Stimulated activated CD4-positive, alpha-beta T cell treated with anti-CD3 and anti-CD28 coated beads, Interleukin-4, amount 100 ng/mL, for 4 hours (primary cell): ENCODE results near the gene RFPL3.
"Not testable (repeated sequence)": the region's sequence is repeated elsewhere in the genome, so short reads cannot be mapped to it uniquely, and the experiment has no call there.

Experiments
- DNase-seq, 2 experiments: peaks; one replicate each; pipeline ENCODE4 v3.0.0-alpha.2; 2020

Gene RFPL3

DNA sequence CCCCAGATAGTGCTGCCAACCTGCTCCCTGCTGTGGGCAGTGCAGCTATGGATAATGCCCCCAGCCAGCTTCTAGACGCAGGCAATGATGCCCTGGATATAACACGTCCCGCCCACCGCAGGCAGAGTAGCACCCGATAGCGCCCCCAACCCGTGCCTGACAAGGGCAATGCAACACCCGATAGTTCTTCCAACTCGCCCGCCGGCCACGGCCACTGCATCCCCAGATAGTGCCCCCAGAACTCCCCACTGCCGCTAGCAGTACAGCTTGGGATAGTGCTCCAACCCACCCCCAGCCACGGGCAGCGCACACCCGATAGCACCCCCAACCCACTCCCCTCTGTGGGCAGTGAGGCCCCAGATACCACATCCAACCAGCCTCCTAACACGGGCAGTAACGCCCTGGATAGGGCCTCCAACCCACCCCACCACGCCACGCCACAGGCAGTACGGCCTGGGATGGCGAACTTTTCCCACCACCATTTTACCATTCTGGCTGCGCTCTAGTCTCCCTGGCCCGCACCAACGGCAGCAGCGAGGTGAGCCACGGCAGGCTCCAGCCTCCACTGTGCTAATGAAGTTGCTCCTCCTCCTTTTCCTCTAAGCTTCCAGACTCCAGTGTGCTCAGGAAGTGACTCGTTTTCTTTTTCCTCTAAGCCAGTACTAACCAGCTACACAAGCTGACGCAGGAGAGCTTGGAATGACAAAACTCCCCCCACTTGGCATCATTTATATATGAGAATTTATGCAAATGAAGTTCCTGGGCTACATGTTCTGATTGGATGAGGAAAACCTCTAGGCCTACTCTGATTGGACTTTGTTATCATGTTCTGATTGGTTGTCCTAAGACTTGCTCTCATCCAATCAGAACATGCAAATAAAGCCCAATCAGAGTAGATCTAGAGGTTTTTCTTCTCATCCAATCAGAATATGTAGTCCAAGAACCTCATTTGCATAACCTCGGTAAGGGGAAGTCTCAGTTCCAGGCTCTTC, 3.0 kb upstream of the RFPL3 start:
- DNase-seq, result no peak

DNA sequence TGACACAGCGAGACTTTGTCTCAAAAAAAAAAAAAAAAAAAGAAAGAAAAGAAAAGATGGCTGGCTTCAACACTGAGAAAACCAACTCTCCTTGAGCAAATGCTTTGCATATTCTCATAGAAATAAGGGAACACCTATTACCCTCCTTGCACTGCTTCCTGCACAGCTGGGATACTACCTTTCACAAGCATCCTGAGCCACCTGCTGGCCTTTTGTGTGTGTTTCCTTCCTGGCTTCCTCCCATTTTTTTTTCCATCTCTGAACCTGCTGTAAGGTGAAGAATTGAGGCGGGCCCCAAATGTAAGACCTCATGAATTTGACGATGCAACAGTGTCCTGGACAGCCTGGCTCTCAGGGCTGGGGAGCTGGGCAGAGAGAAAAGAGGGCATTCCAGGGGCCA, 1.9 kb upstream of the RFPL3 start:
- no peak for DNase-seq

DNA sequence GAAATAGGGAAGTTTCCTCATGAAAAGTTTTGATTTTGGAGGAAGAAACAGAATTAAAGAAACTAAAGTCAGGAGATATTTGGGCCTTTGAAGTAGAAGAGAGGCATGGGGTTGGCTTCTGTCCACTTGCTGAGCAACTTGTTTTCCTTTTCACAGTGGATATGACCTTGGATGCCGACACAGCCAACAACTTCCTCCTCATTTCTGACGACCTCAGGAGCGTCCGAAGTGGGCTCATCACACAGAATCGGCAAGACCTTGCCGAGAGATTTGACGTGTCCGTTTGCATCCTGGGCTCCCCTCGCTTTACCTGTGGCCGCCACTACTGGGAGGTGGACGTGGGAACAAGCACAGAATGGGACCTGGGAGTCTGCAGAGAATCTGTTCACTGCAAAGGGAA, 2.4 kb downstream of the RFPL3 start:
- not testable (repeated sequence) for DNase-seq

DNA sequence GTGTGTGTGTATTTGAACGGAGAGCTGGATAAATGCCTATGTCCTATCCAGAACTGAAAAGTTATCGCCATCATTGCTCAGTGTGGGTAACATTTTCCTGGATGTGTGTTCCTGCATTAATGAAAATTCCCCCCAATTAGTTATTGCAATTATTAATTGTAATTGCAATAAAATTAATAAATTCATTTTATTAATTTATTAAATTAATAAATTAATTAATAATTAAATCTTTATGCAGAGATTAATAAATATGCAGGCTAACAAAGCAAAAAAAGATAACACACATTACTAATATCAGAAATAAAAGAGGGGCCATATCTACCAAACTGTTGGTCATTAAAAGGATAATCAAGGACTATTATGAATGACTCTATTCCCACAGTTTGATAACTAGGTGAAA, 3.6 kb downstream of the RFPL3 start:
- DNase-seq, result no peak

DNA sequence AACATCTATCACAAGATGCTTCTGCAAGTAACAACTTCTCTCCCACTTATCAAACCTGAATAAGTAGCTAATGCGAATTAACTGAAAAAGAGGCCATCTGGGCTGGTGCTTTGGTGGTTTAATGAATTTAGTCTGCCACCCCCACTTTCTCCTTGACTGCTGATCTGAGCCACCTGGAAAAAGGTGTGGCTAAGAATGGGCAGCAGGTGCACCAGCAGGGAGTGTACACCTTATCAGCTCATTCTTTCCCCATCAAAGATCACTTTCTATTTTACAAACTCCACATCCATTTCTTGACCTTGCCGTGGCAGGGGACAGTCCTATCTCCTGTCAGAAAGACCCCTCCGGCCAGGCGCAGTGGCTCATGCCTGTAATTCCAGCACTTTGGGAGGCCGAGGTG, 6.5 kb downstream of the RFPL3 start:
- no peak for DNase-seq

DNA sequence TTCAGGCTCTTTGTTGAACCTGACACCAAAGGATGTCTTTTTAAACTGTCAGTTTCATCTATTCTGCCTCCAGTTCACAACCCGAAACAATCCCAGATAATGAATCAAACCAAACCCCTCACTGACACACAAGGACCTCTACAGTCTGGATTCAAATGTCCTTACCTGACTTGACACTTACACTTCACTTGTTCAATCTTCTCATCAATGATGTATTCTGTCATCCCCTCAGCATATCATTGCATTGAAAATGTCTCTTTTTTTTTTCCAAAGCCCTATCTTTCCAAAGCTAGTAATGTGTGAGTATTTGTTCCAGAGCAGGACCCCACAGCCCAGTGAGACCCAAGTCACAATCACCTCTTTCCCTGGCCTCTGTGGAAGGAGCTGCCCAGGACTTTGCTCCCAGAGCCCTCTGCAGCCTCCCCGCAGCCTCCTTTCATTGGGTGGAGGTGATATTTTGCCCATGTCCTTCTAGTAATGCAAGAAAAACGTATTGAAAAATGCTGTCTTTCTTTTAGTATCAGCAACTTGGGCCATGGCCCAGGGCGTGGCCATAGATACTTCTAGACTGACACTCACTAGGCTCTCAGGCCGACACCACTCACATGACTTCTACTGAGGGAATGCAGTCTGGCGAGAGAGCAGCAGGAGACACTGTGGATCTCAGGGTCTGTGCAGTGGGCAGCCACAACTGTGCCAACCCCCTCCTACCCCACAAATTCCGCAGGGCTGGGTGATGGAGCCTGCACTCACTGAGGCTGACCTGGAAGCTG, 18.2 kb downstream of the RFPL3 start:
- DNase-seq, result no peak

DNA sequence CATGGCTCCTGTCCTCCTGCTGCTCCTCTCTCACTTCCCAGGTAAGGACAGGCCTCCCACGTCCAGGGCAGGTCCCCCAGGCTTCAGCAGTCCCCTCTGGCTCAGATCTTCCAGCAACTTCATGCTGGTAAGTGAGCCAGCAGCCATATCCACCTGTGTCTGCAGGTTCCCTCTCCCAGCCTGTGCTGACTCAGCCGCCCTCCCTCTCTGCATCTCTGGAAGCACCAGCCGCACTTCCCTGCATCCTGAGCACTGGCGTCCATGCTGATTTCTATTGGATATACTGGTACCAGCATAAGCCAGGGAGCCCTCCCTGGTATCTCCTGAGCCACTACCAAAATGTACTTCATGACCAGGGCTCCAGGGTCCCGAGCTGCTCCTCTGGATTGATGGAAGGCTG, 19.0 kb downstream of the RFPL3 start:
- DNase-seq, result no peak

DNA sequence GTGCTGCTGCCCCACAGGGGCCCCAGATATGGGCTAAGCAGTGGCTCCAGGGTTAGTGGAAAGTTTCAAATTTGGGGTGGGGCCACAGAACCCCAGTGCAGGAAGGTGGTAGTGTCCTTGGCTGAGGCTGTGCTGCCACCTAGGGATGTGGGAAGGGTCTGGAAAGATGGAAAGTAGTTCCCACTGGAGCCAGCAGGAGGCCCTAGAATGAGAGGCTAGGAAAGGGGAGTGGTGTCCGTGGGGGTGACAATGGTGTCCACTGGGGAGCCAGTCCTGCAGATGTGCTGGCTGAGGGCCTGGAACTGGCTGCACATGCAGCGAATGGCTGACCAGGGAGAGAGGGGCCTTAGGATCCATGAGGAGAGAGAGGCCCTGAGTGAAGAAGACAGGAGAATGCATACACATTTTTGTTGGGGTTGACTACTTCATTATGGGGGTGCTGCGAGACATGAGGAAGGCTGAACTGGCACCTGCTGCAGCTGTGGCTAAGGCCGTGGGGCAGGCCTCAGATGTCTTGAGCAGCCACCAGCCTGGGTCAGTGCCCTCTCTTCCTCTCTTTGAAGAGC, 21.1 kb downstream of the RFPL3 start:
- no peak for DNase-seq

DNA sequence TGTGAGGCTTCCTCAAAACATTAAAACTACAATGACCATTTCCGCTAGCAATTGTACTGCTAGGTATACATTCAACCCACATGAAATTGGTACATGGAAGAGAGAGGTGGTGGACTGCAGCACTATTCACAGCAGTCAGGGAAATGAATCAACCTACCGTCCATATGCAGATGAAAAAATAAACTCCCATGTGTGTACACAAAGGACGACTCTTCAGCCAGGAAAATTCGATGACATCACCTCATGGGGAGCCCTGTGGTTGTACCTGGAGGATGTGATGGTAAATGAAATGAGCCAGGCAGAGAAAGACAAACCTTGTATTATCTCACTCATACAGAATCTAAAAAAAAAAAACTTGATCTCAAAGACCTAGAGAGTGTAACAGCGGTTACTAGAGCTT, 23.3 kb downstream of the RFPL3 start:
- no peak for DNase-seq

DNA sequence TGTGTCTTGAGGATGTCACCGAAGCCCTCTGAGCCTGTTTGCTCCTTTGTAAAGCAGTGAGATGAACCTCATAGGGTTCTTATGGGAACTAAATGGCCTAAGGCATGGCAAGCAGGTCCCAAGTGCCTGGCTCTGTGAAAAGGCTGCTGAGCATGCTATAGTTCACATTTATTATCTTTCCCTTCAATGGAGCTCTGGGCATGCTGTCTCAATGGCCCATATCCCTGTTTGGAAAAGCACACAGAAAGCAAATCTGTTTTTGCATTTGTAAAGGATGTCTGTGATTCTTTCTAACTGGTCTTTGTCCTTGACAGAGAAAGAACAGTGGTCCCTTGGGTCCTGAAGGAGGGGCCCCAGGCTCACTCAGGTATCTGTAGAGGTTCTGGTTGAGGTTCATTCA, 28.0 kb downstream of the RFPL3 start:
- DNase-seq, result no peak

DNA sequence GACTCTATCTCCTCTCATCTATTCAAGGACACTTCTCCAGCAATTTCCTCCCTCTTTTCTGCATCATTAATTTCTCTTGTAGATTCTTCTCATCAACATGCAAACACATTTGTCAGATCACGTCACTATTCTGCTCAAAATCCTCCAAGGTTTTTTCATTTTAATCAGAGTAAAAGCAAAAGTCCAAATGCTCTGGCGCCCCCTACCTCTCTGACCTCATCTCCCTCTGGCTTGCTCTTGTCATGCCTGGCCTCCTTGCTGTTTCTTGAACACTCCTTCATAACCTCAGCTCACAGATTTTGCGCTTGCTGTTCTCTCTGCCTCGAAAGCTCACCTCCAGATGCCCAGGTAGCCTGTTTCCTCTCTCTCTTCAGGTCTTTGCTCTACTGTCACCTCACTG, 32.0 kb downstream of the RFPL3 start:
- DNase-seq, result peak in 1 of 2 experiments; percentile 14

DNA sequence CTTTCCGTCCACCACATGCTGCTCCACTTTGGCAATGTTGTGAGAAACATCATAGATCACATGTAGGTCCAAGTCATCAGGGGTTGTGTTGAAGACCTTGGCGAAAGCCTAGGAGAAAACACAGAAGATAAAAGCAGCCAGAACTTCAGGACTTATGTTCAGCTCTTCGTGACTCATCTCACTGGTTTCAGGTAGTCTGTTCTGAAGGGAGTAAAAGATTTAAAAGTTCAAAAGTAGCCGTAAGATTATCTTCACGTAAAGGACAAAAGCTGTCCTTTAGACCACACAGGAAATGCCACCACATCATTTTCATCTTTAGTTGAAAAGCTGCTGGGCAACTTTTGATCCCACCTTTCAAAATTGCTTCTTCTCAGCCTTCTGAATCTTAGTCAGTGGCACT, 37.4 kb downstream of the RFPL3 start:
- no peak for DNase-seq

DNA sequence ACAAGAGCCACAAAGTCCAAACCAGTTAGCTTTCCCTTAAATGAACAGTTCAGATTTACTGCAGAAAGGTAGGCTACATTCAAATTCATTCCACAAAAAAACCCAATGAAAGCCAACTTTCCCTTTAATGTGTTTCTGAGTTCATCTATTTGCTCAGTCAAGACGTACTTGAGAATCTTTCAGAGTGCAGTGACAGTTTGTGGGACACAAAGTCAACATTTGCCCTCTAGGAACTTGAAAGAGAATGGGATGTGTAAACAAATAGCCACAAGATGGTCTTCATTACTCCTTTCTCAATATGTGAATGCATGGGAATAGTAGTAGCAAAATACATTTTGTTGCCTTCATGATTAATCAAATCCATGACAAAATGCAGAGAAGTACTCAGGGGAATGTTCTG, 38.6 kb downstream of the RFPL3 start:
- DNase-seq, result no peak

DNA sequence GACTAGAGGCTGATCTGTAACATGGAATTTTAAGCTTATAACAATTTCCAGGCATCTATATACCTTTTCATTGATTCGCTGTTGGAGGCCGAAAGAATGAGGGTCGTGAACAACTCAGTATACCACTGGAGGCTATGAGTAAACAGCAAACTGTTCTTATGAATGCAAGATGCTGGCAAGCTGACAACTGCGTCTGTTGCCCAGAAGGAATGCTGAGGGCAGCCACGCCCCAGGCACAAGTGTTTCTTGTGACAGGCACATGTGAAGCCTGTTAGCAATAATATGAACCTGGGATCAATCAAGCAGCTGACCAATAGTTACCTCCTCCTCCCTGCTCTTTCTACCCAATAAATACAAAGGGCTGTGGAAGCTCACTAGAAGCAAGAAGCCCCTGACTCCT, 39.1 kb downstream of the RFPL3 start:
- no peak for DNase-seq

DNA sequence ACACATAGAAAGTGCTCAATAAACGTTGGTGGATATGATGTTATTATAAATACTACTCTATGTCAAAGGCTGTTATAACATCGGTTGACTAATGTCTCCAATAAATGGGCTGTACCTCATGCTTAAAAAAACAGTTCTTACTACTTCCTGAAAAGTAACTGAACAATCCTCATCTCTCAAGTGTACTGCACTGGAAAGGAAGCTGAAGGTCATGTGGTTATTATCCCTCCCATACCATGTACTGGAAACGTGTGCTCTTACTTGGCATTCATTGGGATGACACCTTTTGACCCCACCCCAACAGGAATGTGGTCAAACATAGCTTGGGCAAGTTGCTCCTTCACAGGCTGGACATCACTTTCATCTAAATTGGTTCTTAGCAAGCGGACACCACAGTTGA, 43.8 kb downstream of the RFPL3 start:
- no peak for DNase-seq

DNA sequence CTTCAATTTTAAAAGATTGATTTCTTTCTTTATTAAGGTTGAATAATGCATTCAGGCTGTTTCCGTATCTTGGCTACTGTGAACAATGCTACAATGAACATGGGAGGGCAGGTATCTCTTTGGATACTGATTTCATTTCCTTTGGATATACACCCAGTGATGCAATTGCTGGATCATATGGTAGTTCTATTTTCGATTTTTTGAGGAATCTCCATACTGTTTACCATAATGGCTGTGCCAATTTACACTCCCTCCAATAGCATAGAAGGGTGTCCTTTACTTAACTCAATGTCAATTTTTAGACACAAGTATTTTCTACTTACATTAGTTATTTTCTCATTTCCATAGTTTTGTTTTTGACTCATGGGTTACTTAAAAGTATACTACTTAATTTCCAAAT, 46.4 kb downstream of the RFPL3 start:
- no peak for DNase-seq

DNA sequence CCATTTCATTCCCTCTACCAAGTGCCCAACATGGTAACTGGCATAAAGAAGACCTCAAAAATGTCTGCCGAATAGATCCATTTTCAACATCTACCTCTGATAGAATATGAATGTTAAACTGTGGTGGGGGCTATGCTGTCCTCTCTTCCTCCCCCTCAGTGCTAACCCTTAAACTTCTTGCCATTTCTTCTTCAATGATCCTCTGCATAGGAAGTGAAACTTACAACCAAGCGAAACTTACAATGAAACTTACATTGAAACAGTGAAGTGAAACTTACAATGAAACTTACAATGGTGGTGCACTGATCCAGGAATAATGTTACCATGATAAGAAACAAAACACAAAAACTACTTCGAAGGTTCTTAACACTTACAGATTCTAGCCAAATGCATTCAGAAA, 49.6 kb downstream of the RFPL3 start:
- no peak for DNase-seq

DNA sequence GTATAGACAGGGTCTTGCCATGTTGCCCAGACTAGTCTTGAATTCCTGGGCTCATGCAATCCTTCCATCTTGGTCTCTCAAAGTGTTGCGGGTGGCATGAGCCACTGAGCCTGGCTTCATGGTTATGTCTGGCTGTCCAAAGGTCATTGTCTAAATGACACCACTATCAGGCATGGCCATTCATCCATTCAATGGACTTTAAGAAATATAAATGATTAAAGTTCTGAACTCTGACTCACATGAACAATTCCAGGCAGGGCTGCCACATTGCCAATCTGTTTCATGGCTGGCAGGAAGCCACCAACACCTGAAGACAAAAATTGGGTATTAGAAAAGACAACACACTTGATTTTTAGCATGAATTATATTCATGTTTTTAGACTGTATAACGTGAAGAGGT, 50.3 kb downstream of the RFPL3 start:
- no peak for DNase-seq

DNA sequence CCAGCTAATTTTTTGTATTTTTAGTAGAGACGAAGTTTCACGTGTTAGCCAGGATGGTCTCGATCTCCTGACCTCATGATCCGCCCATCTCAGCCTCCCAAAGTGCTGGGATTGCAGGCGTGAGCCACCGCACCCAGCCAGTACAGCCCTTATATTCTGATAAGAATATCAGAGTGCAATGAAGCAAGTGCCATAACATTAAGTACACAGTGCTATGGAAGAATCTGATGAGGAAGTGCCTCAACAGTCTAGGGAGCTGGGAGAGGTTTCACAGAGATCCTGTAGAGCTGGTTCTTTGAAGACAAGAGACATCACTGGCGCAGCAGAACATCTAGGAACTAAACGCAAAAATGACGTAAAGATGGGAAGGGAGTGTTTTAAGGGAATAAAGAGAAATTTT, 52.3 kb downstream of the RFPL3 start:
- no peak for DNase-seq

DNA sequence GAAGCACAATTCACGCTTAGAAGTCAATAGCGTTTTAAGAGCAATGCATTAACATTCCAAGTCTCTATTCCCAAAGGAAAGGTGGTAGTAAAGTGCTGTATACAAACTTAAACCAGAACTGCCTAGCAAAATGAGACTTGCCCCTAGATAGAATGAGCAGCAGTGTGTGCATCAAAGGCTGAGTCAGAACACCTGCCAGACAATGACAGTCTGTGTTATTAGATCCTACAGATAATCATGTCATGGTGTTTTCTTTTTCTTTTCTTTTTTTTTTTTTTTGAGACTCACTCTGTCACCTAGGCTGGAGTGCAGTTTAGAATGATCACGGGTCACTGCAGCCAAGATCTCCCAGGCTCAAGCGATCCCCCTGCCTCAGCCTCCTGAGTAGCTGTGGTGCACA, 52.8 kb downstream of the RFPL3 start:
- DNase-seq, result no peak
